HTERT RPE-1 (cell line): ENCODE results near the gene ZNF425.
"Not testable (repeated sequence)": the region's sequence is repeated elsewhere in the genome, so short reads cannot be mapped to it uniquely, and the experiment has no call there.

ENCODE experiments used
- in situ Hi-C: fragments of 300-500 bp; cut with MboI; formaldehyde crosslinking; loops from 4 replicates; pipeline ENCODE4 v1.14.3; 2020; ENCODE audit warnings: low sequenced_read_pairs

ZNF425 gene

GRCh38 chr7:149075286-149075685, 50.8 kb downstream of the ZNF425 start:
- in situ Hi-C loops = no loop called here

GRCh38 chr7:149074116-149074885, 51.8 kb downstream of the ZNF425 start:
- in situ Hi-C loops = no loop called here

GRCh38 chr7:149072438-149072775, 53.7 kb downstream of the ZNF425 start:
- in situ Hi-C loops = no loop called here

- in situ Hi-C loops = no loop called here
These were observed 54.3 kb downstream of the ZNF425 start for GRCh38 chr7:149071641-149072437.

GRCh38 chr7:149071182-149071635, 54.9 kb downstream of the ZNF425 start:
- in situ Hi-C loops = no loop called here

- in situ Hi-C loops = no loop called here
These were observed 55.6 kb downstream of the ZNF425 start for GRCh38 chr7:149070372-149071125.

- in situ Hi-C loops = no loop called here
These were observed 58.3 kb downstream of the ZNF425 start for GRCh38 chr7:149067869-149068268.

GRCh38 chr7:149063476-149063875, 62.6 kb downstream of the ZNF425 start:
- in situ Hi-C loops = no loop called here

- in situ Hi-C loops = not testable (repeated sequence)
These were observed 63.8 kb downstream of the ZNF425 start for GRCh38 chr7:149062217-149062899.

- in situ Hi-C loops = no loop called here
These were observed 66.0 kb downstream of the ZNF425 start for GRCh38 chr7:149060156-149060555.

- in situ Hi-C loops = no loop called here
These were observed 72.2 kb downstream of the ZNF425 start for GRCh38 chr7:149053885-149054284.

- in situ Hi-C loops = no loop called here
These were observed 72.7 kb downstream of the ZNF425 start for GRCh38 chr7:149053384-149053783.
